Rectal smooth muscle tissue (tissue), 1 donor: ENCODE measurements around the gene PIK3CD.
"Not testable (repeated sequence)": the region's sequence is repeated elsewhere in the genome, so short reads cannot be mapped to it uniquely, and the experiment has no call there.

Experiments
- H3K27ac ChIP-seq: one replicate; pipeline ENCODE4 v1.7.0; 2013; ENCODE audit warnings: low read depth, low read length, inconsistent platforms
- H3K27me3 ChIP-seq: one replicate; pipeline ENCODE4 v1.7.0; 2013; ENCODE audit warnings: low read length; ENCODE audit not compliant: control insufficient read depth, insufficient read depth
- H3K36me3 ChIP-seq: one replicate; pipeline ENCODE4 v1.7.0; 2013; ENCODE audit warnings: low read length; ENCODE audit not compliant: control insufficient read depth, insufficient read depth
- H3K4me1 ChIP-seq: one replicate; pipeline ENCODE4 v1.7.0; 2013; ENCODE audit warnings: low read length; ENCODE audit not compliant: control insufficient read depth, insufficient read depth
- H3K4me3 ChIP-seq: one replicate; pipeline ENCODE4 v1.7.0; 2013; ENCODE audit warnings: low read length
- H3K9ac ChIP-seq: one replicate; pipeline ENCODE4 v1.7.0; 2013; ENCODE audit warnings: low read length

Gene PIK3CD

GRCh38 chr1:9611716-9612115, 39.8 kb upstream of the PIK3CD start:
- Histone ChIP-seq H3K27me3 (no peaks in the 10 kb centered on the region), H3K36me3 (peaks cover 15% of the 10 kb centered on the region), H3K4me1 (no peaks in the 10 kb centered on the region), H3K27ac (no peak overlapping the region), H3K9ac (no peak overlapping the region), H3K4me3 (no peak overlapping the region)

GRCh38 chr1:9612162-9612845, 39.2 kb upstream of the PIK3CD start:
- no peak overlapping the region for H3K27ac ChIP-seq
- no peak overlapping the region for H3K4me3 ChIP-seq
- no peaks in the 10 kb centered on the region for H3K27me3 ChIP-seq
- no peaks in the 10 kb centered on the region for H3K4me1 ChIP-seq
- H3K36me3 ChIP-seq: peaks cover 15% of the 10 kb centered on the region
- no peak overlapping the region for H3K9ac ChIP-seq

DNA sequence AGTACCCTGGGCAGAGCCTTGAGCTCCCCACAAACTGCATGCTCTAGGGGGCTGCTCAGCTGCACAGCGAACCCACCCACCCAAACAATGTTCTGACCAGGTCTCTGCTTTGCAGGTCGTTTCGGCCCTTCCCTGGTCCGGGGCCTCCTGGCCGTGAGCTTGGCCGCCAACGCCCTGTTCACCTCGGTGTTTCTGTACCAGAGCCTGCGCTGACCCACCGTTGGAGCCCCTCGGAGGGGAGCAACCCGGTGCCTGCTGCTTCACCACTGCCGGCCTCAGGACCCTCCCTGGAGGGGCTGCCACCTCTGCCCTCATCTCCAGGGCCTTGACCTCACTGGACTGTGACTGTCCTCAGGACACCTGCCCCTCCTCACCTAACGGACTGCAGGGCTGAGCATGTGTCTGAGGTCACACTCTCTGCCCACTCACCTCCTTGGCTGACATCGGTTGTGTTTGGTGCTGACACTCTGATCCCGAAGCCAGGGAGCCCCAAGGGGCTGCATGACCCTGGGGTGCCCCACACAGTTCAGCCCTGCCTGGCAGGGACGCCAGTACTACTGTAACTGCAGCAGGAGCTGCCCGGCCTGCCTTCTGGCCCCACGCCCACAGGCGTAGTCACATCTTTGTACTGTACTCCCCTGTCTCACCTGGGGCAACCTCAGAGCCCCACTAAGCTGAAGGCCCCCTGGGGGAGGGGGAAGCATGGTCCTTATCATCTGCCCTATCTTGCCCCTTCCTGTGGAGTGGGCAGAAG, 38.5 kb upstream of the PIK3CD start:
- Histone ChIP-seq H3K4me3 (no peak overlapping the region), H3K36me3 (peaks cover 13% of the 10 kb centered on the region), H3K9ac (no peak overlapping the region), H3K4me1 (no peaks in the 10 kb centered on the region), H3K27me3 (no peaks in the 10 kb centered on the region), H3K27ac (no peak overlapping the region)

DNA sequence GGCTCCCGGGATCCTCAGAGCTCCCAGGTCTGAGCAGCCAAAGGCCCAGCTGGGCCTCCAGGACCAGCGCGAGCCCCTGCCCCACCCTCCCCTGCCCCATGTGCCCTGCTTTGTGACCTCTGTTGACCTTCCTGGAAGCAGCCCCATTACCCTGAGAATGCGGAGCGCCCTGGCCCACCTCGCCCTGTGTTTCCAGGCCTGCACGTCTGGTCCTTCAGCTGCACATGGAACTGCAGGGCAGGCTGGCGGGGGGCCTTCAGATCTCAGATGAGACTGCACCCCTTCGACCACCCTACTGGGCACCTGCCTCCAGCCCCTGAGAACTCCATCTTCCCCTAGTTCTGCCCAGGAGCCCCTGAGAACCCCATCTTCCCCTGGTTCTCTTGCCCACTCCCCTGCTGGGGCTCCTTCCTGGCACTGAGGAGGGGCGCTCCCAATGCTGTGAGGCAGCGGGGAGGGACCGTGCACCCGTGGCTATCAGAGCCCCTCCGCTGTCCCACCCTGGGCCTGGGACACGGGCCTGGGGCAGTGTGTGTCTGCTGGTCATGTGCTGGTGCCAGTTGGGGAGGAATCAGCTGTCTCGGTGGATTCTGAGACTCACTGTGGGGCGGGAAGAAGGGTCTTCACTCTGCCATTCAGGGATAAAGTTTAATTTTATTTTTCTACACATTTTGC, 37.8 kb upstream of the PIK3CD start:
- no peak overlapping the region for H3K9ac ChIP-seq
- H3K36me3 ChIP-seq: peaks cover 9% of the 10 kb centered on the region
- H3K27me3 ChIP-seq: no peaks in the 10 kb centered on the region
- no peak overlapping the region for H3K27ac ChIP-seq
- no peak overlapping the region for H3K4me3 ChIP-seq
- no peaks in the 10 kb centered on the region for H3K4me1 ChIP-seq

DNA sequence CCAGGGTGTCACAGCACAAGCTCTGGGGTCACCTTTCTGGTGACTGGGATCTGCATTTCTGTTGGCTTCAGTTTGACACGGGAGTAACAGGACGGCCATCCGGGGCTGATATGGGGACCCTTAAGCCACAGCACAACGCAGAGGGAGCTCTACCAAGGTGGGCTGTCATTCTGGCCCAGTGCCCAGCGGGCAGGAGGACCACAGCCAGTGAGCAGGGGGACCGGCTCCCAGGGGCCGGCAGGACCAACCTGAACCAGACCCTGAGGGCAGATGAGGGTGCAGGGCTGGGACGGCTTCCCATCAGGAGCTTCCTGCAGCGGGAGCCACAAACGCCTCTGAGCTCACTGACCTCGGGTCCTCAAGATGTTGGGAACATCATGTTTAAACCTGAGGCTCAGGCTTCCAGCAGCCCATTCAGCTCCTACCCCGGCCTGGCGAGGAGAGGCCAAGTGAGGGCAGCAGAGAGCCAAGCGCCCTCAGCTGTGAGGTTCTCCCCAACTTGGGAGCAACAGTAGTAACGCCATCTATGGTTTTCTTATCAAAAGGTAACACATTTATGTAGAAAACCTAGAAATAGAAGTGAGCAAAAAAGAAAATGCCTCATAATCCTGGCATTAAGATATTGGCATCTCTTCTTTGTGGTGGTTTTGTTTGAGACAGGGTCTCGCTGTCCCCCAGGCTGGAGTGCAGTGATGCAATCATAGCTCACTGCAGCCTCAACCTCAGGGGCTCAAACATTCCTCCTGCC, 36.0 kb upstream of the PIK3CD start:
- Histone ChIP-seq H3K27ac (no peak overlapping the region), H3K4me3 (no peak overlapping the region), H3K9ac (no peak overlapping the region)

GRCh38 chr1:9618909-9619679, 32.4 kb upstream of the PIK3CD start:
- Histone ChIP-seq H3K27me3 (no peaks in the 10 kb centered on the region), H3K9ac (no peak overlapping the region), H3K27ac (no peak overlapping the region), H3K4me1 (no peaks in the 10 kb centered on the region), H3K36me3 (no peaks in the 10 kb centered on the region), H3K4me3 (no peak overlapping the region)

More for the DNA sequence above, 36.0 kb upstream of the PIK3CD start:
- no peaks in the 10 kb centered on the region for H3K27me3 ChIP-seq
- H3K36me3 ChIP-seq: peaks cover 5% of the 10 kb centered on the region
- no peaks in the 10 kb centered on the region for H3K4me1 ChIP-seq

GRCh38 chr1:9621032-9621431, 30.5 kb upstream of the PIK3CD start:
- Histone ChIP-seq H3K27ac (no peak overlapping the region), H3K9ac (no peak overlapping the region), H3K4me3 (no peak overlapping the region), H3K36me3 (no peaks in the 10 kb centered on the region), H3K27me3 (peaks cover 2% of the 10 kb centered on the region), H3K4me1 (no peaks in the 10 kb centered on the region)

GRCh38 chr1:9624081-9624480, 27.4 kb upstream of the PIK3CD start:
- Histone ChIP-seq H3K27ac (no peak overlapping the region), H3K9ac (no peak overlapping the region), H3K27me3 (peaks cover 2% of the 10 kb centered on the region)

GRCh38 chr1:9625030-9625429, 26.5 kb upstream of the PIK3CD start:
- not testable (repeated sequence) for H3K27me3 ChIP-seq, H3K4me3 ChIP-seq, H3K9ac ChIP-seq, H3K4me1 ChIP-seq, H3K27ac ChIP-seq, H3K36me3 ChIP-seq

More at GRCh38 chr1:9624081-9624480, 27.4 kb upstream of the PIK3CD start:
- H3K4me3 ChIP-seq: no peak overlapping the region
- no peaks in the 10 kb centered on the region for H3K4me1 ChIP-seq
- no peaks in the 10 kb centered on the region for H3K36me3 ChIP-seq

DNA sequence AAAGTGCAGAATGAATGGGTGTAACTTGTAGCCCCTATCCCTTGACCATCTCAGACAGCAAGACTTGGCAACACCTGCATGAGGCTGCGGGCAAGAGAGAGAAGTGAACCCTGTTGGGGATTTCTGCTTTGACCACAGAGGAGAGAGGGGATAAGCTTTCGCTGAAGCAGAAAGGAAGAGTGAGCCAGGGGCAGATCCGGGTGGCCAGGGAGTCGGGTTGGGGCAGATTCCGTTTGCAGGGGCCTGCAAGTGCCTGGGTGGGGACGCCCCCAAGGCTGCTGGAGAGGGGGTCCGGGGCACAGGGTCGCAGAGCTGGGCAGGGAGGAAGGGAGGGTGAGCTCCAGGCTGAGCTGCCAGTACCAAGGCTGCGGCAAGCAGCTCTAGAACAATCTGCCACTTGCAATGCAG, 25.3 kb upstream of the PIK3CD start:
- no peaks in the 10 kb centered on the region for H3K4me1 ChIP-seq
- H3K27ac ChIP-seq: no peak overlapping the region
- H3K9ac ChIP-seq: no peak overlapping the region
- peak overlapping the region; percentile 8 for H3K4me3 ChIP-seq
- peaks cover 2% of the 10 kb centered on the region for H3K27me3 ChIP-seq
- no peaks in the 10 kb centered on the region for H3K36me3 ChIP-seq

- Histone ChIP-seq H3K4me1 (no peaks in the 10 kb centered on the region), H3K4me3 (no peak overlapping the region), H3K36me3 (no peaks in the 10 kb centered on the region), H3K9ac (no peak overlapping the region), H3K27me3 (peaks cover 2% of the 10 kb centered on the region), H3K27ac (no peak overlapping the region)
Observed at GRCh38 chr1:9628541-9629444, 22.7 kb upstream of the PIK3CD start.
